Stimulated activated CD4-positive, alpha-beta T cell treated with anti-CD3 and anti-CD28 coated beads, TNF-alpha, amount 100 ng/mL, for 48 hours (primary cell): ENCODE results near the gene KRI1.

Experiments
- DNase-seq, 3 donors: peaks; one replicate each; pipeline ENCODE4 v3.0.0-alpha.2; 2020; ENCODE audit warnings: low read depth in 3 of 3

Gene KRI1

GRCh38 chr19:10518444-10519361 lies 47.1 kb downstream of the KRI1 start:
- no peak for DNase-seq

- no peak for DNase-seq
These were observed 47.9 kb downstream of the KRI1 start for GRCh38 chr19:10517760-10518443.

GRCh38 chr19:10517361-10517759 lies 48.5 kb downstream of the KRI1 start, which contains the start of gene S1PR5:
Gene S1PR5 (minus strand): TSS chr19:10517447. CDS start chr19:10515011, 2,436 bp downstream.
- DNase-seq: no peak

- DNase-seq: no peak
These were observed 49.0 kb downstream of the KRI1 start for GRCh38 chr19:10516671-10517286.

- DNase-seq: no peak
These were observed 49.8 kb downstream of the KRI1 start for GRCh38 chr19:10516064-10516385.

GRCh38 chr19:10514211-10515145 lies 51.3 kb downstream of the KRI1 start:
- peak in 1 of 3 donors; percentile 12 for DNase-seq

GRCh38 chr19:10513223-10513622 lies 52.6 kb downstream of the KRI1 start:
- DNase-seq: no peak

GRCh38 chr19:10510301-10510802 lies 55.5 kb downstream of the KRI1 start:
- peak in 2 of 3 donors; percentile 15 to 28 for DNase-seq

GRCh38 chr19:10508707-10509106 lies 57.1 kb downstream of the KRI1 start:
- peak in 2 of 3 donors; percentile 16 to 47 for DNase-seq

- DNase-seq: no peak
These were observed 57.8 kb downstream of the KRI1 start for GRCh38 chr19:10508036-10508435.

- peak; percentile 68 to 83 (median 75) for DNase-seq
These were observed 60.1 kb downstream of the KRI1 start for GRCh38 chr19:10505583-10506229.
